ENCODE results near the gene NUPR1.

GRCh38 chr16:28497861-28498599, 40.7 kb downstream of the NUPR1 start:
- no peak for TF ChIP-seq NFRKB (IDR thresholded peaks at IDR 0.05)
- no peak for TF ChIP-seq ARNT (IDR thresholded peaks at IDR 0.05)
